NCI-H82 treated with DMSO at 0.1 percent for 48 hours (cell line): ENCODE measurements around the gene KIAA0753.

ENCODE experiments used
- DNase-seq: peaks from one replicate; lab custom pipeline; 2025; ENCODE audit not compliant: unreplicated experiment; lab: John Stamatoyannopoulos, UW

KIAA0753 gene

GRCh38 chr17:6549384-6550036 is 91.0 kb downstream of the KIAA0753 start:
- DNase-seq = no peak

DNA sequence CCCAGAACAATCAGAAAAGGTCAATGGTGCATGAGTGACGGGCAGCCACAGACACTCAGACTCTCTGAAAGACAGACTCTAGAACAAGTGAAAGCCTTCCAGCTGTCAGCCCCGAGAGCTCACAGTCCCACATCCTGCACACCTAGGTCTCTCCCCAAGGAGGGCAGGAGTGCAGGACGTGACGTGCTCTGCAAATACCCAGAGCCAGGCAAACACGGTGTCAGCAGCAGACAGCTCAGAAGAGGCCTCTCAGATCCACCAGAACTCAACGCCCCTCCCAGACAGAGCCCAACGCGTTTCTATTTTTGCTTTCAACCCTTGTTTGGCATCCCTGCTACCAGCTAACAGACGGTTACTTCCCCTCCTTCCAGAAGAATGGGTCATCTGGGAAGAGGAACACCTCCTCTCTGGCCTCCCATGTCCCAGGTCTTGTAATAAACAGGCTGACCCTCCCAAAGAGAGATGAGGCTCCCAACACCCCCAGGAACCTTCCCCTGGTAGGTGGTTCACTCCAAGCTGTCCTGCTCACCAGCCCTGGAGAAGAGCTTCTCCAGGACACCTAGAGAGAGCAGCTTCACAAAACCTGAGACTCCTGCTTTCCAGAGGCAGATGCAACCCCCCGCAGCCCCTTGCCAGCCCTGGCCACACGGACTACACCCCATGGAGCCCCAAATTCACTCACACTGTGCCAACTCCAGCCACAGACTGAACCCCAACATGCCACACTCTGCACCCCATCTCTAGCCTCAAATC is 91.8 kb downstream of the KIAA0753 start:
- no peak for DNase-seq

DNA sequence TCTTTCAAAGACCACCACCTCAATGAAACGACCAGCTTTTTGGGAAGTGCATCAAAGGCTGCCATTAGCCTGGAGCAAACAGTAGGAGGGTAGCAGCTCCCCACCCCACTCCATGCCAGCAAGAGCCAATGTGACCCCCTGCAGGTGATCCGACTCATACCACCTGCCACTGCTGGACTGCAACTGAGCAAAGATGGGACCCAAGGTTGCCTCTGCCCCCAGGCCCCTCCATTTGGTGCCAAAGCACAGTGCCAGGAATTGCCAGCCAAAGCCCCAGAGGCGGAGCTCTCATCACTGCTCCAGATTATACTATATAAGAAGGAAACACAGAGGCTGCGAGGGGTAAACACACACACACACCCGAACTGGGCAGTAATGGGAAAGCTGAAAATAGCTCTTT is 92.5 kb downstream of the KIAA0753 start:
- DNase-seq = no peak

- DNase-seq = no peak
Measured at GRCh38 chr17:6547336-6547735, 93.2 kb downstream of the KIAA0753 start.

DNA sequence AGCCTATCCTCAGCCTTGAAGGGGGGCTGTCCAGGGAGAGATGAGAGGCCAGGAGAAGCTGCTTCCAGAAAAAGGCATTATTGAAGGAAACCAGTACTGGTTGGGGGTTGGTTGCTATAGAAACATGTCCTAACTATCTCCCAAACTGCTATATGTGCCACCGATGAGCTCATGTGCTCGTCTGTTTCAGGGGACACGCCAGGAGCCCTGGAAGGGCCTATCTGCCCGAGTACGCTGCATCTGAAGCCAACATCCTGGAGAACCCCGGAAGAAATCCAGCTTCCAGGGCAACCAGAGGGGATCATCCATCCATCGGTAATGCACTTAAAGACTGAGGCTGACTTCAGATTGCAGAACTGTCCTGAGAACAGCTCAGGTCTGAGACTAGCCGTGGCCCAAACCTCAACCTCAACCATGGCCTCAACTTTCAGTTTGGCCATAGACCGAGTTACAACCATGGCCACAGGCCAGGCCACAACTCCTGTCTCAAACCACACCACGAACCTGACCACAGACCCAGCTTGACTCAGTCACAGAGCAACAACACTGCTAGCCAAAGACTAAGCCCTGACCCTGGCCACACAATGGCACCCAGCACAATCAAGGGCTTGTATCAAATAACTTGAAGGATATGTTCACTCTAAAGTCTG is 94.3 kb downstream of the KIAA0753 start:
- no peak for DNase-seq

DNA sequence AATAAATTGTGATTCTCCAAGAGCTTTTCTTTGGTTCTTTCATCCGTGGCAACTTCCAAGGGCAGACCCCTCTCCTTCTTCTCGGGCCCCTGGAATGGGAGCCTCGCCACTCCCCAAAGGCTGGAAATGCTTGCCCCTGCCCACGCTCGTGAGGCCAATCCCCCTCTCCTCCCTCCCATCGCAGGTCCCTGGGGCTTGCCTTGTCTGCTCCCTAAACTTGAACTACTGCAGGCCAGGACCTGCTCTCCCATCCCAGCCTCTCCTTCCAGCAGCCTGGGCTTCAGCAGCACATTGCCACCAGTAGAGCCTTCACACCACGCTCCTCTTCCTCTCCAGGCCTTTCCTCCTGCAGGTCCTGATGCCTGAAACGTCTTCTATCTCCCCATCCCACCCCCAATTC is 95.2 kb downstream of the KIAA0753 start:
- DNase-seq = no peak

- no peak for DNase-seq
Measured at GRCh38 chr17:6544011-6544370, 96.5 kb downstream of the KIAA0753 start.

- no peak for DNase-seq
Measured at GRCh38 chr17:6543079-6544010, 97.2 kb downstream of the KIAA0753 start.

- DNase-seq = no peak
Measured at GRCh38 chr17:6542577-6542976, 97.9 kb downstream of the KIAA0753 start.

GRCh38 chr17:6541886-6542285 is 98.6 kb downstream of the KIAA0753 start:
- DNase-seq = no peak

GRCh38 chr17:6539871-6540270 is 100.6 kb downstream of the KIAA0753 start:
- DNase-seq = no peak

- DNase-seq = no peak
Measured at GRCh38 chr17:6536566-6537065, 103.9 kb downstream of the KIAA0753 start.

DNA sequence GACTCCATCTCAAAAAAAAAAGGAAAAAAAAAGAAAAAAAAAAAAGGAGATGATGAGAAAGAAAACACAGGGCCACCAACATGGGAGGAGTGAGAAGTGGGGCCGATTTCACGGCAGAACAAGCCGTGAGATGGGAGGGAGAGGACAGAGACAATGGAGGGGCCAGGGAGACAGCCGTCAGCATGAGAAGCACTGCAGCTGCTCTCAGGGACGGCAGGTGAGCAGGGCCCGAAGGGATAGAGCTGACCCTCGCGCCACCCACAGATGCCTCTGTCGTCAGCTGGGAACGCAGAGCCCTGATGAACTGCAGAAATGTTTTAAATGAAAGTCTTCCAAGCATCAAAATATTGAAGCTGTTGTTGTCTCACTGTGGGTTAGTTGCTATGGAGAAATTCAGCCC is 104.5 kb downstream of the KIAA0753 start:
- DNase-seq = no peak

DNA sequence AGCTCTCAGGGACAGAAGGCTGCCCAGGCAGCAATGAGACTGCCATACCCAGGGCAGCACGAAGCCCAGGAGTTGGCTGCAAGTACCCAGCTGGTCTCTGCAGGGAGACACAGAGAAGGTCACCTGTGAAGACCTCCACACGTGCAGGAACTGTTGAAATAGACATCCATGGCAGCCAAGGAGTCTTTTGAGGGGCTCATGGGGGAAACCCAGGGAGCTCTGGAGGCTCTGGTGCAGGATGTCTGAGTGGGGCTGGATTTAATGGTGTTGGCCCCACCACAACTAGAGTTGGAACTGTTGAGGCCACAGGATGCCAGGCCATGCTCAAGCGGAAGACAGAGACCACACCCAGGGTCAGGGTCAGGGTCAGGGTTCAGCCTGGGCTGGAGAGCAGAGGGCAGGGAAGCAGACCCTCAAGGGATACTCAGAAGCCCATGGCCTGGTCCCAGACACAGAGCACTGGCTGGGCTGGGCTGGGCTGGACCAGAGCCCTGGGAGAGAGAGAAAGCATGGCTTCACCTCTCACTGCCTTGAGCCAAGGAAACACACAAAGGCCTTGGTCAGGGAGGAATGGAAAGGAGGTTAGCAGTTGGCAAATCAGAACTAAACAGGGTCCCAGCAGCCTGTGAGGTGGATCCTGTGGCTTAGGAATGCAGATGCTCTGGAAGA is 105.5 kb downstream of the KIAA0753 start:
- no peak for DNase-seq

DNA sequence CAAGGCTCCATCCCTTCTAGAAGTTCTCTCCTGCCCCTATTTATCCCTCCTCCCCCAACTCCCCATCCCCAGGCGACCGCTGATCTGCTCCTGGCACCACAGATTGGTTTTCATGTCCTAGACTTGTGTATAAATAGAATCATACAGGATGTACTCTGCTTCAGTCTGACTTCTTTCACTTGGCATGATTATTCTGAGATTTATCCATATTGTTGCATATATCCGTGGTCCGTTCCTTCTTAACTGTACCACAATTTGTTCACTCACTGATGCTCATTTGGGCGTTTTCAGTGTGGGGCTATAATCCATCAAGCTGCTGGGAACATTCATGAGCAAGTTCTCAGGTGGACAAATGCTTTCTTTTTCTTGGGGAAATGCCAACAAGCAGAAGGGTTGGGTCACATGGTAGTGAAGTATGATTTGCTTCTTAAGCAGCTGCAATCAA is 108.0 kb downstream of the KIAA0753 start:
- DNase-seq = no peak

DNA sequence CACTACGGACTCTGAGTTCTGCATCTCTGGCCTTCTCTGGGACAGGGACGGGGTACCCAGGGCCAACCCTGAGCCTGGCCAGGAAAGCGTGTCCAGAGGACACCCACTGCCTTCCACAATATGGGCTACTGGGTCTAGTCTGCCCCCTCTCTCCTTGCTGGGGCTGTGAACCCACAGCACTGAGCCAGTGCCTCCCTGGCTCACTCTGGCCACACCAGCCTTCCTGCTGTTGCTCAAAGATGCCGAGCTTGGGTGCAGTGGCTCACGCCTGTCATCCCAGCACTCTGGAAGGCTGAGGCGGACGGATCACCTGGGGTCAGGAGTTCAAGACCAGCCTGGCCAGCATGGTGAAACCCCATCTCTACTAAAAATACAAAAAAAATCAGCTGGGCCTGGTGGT is 108.9 kb downstream of the KIAA0753 start:
- no peak for DNase-seq

GRCh38 chr17:6530324-6530920 is 110.1 kb downstream of the KIAA0753 start:
- DNase-seq = no peak

DNA sequence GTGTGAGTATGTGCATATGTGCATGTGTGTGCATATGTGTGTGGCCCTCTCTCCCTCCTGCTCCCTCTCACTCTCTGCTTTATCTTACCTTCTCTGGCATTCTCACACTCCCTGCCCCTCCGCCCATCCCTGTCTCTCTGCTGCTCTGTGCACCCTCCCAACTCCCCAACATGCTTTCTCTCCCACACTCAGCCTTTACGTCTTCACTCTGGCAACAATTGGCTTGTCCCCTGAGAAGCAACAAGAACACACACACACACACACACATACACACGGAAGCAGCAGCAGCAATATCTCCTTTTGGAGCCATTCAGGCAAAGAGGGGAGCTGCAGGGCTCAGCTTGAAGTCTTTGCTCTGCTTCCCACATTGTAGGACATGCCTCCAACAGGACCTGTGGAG is 112.0 kb downstream of the KIAA0753 start:
- DNase-seq = no peak
